Nephron progenitor cell (in vitro differentiated cells): ENCODE data around the gene ARL4D.

Source experiments
- DNase-seq: peaks from one replicate; pipeline ENCODE4 v3.0.0; 2021
- H3K27ac Mint-ChIP-seq: 2 replicates; pipeline ENCODE4 v1.8.0; 2021; ENCODE audit warnings: mild to moderate bottlenecking, moderate library complexity, mixed read lengths
- H3K27me3 Mint-ChIP-seq: 2 replicates; pipeline ENCODE4 v1.8.0; 2021; ENCODE audit warnings: mild to moderate bottlenecking, low read depth, mixed read lengths; ENCODE audit not compliant: poor library complexity
- H3K36me3 Mint-ChIP-seq: 2 replicates; pipeline ENCODE4 v1.8.0; 2021; ENCODE audit warnings: low read depth, mixed read lengths
- H3K4me1 Mint-ChIP-seq: 2 replicates; pipeline ENCODE4 v1.8.0; 2021; ENCODE audit warnings: mixed read lengths
- H3K4me3 Mint-ChIP-seq: 2 replicates; pipeline ENCODE4 v1.8.0; 2021; ENCODE audit warnings: mild to moderate bottlenecking, moderate library complexity, mixed read lengths
- H3K9me3 Mint-ChIP-seq: 2 replicates; pipeline ENCODE4 v1.8.0; 2021; ENCODE audit warnings: mild to moderate bottlenecking, moderate library complexity, mixed read lengths
- CTCF ChIP-seq: fragments of 200-600 bp; sonication (generic); IDR thresholded peaks from 2 replicates; pipeline ENCODE4 v1.5.0; 2021; ENCODE audit warnings: antibody characterized with exemption

Gene ARL4D

GRCh38 chr17:43381621-43382020 is 17.2 kb upstream of the ARL4D start:
- peaks cover 48% of the 10 kb centered on the region for H3K4me1 Mint-ChIP-seq
- peaks cover 12% of the 10 kb centered on the region for H3K36me3 Mint-ChIP-seq
- H3K27me3 Mint-ChIP-seq, result peaks cover 5% of the 10 kb centered on the region
- peaks cover 19% of the 10 kb centered on the region for H3K9me3 Mint-ChIP-seq
- DNase-seq, result no peak
- no peak for TF ChIP-seq CTCF
- H3K27ac Mint-ChIP-seq, result no peak overlapping the region
- H3K4me3 Mint-ChIP-seq, result no peak overlapping the region

- TF ChIP-seq CTCF, result no peak
- Mint-ChIP-seq H3K36me3 (peaks cover 12% of the 10 kb centered on the region), H3K9me3 (peaks cover 19% of the 10 kb centered on the region), H3K4me1 (peaks cover 45% of the 10 kb centered on the region), H3K4me3 (no peak overlapping the region), H3K27me3 (peaks cover 9% of the 10 kb centered on the region), H3K27ac (no peak overlapping the region)
- DNase-seq, result no peak
These were observed 16.0 kb upstream of the ARL4D start for GRCh38 chr17:43382776-43383175.

- Mint-ChIP-seq H3K27me3 (peaks cover 9% of the 10 kb centered on the region), H3K36me3 (peaks cover 12% of the 10 kb centered on the region), H3K4me1 (peaks cover 47% of the 10 kb centered on the region), H3K9me3 (peaks cover 19% of the 10 kb centered on the region), H3K27ac (no peak overlapping the region), H3K4me3 (no peak overlapping the region)
- no peak for TF ChIP-seq CTCF
- DNase-seq, result no peak
These were observed 15.4 kb upstream of the ARL4D start for GRCh38 chr17:43383372-43383771.

GRCh38 chr17:43383826-43384475 is 14.8 kb upstream of the ARL4D start:
- no peak for DNase-seq
- peaks cover 9% of the 10 kb centered on the region for H3K27me3 Mint-ChIP-seq
- H3K36me3 Mint-ChIP-seq, result peaks cover 12% of the 10 kb centered on the region
- H3K9me3 Mint-ChIP-seq, result peaks cover 16% of the 10 kb centered on the region
- peaks cover 51% of the 10 kb centered on the region for H3K4me1 Mint-ChIP-seq
- no peak overlapping the region for H3K4me3 Mint-ChIP-seq
- TF ChIP-seq CTCF, result no peak
- H3K27ac Mint-ChIP-seq, result no peak overlapping the region

- H3K9me3 Mint-ChIP-seq, result peaks cover 16% of the 10 kb centered on the region
- H3K27ac Mint-ChIP-seq, result no peak overlapping the region
- no peak overlapping the region for H3K4me3 Mint-ChIP-seq
- peaks cover 56% of the 10 kb centered on the region for H3K4me1 Mint-ChIP-seq
- no peak for DNase-seq
- no peak for TF ChIP-seq CTCF
- peaks cover 9% of the 10 kb centered on the region for H3K27me3 Mint-ChIP-seq
- peaks cover 12% of the 10 kb centered on the region for H3K36me3 Mint-ChIP-seq
These were observed 14.3 kb upstream of the ARL4D start for GRCh38 chr17:43384476-43384862.
